GM12864 (cell line): ENCODE measurements around the gene FHOD3.

ENCODE experiments used
- DNase-seq: peaks from one replicate; pipeline ENCODE4 v3.0.0-alpha.2; 2011; ENCODE audit warnings: low read depth
- H3K4me3 ChIP-seq: 2 replicates; pipeline ENCODE4 v1.5.1; 2011; ENCODE audit warnings: mild to moderate bottlenecking, low read depth, low read length, control low read depth
- TF ChIP-seq, protein P1 (sequence below): IDR thresholded peaks from 2 replicates; pipeline ENCODE4 v1.5.1; 2011; ENCODE audit warnings: low read depth, mild to moderate bottlenecking, moderate library complexity, low read length, control low read depth, inconsistent platforms; ENCODE audit errors: missing control alignments

FHOD3 gene

DNA sequence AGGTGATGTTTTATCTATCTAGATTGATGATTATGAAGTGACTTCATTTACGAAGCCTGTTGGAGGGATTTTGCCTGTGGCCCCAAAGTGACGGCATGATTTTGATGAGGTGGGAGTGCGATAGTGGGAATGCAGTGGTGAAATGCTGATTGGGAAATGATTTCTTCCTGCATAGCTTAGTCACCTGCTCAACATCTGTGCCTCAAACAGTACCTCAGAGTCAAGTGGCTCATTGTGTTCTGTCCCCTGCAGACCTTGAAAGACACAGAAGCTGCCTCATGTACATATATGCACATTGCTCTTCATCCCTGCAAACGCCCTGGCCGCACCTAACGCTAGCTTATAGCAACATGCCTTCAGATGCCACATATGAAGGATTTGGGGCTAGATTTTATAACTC lies 330.1 kb downstream of the FHOD3 start:
- TF ChIP-seq, protein P1, sequence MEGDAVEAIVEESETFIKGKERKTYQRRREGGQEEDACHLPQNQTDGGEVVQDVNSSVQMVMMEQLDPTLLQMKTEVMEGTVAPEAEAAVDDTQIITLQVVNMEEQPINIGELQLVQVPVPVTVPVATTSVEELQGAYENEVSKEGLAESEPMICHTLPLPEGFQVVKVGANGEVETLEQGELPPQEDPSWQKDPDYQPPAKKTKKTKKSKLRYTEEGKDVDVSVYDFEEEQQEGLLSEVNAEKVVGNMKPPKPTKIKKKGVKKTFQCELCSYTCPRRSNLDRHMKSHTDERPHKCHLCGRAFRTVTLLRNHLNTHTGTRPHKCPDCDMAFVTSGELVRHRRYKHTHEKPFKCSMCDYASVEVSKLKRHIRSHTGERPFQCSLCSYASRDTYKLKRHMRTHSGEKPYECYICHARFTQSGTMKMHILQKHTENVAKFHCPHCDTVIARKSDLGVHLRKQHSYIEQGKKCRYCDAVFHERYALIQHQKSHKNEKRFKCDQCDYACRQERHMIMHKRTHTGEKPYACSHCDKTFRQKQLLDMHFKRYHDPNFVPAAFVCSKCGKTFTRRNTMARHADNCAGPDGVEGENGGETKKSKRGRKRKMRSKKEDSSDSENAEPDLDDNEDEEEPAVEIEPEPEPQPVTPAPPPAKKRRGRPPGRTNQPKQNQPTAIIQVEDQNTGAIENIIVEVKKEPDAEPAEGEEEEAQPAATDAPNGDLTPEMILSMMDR: no peak
- DNase-seq: no peak
- no peak overlapping the region for H3K4me3 ChIP-seq

- DNase-seq: no peak
- TF ChIP-seq, protein P1: no peak
- H3K4me3 ChIP-seq: no peak overlapping the region
These were observed 331.1 kb downstream of the FHOD3 start for GRCh38 chr18:36628435-36629137.

GRCh38 chr18:36629138-36629530 lies 331.6 kb downstream of the FHOD3 start:
- no peak overlapping the region for H3K4me3 ChIP-seq
- no peak for DNase-seq
- TF ChIP-seq, protein P1: no peak

- TF ChIP-seq, protein P1: no peak
- DNase-seq: no peak
These were observed 332.3 kb downstream of the FHOD3 start for GRCh38 chr18:36629836-36630235.

GRCh38 chr18:36630917-36631316 lies 333.4 kb downstream of the FHOD3 start:
- H3K4me3 ChIP-seq: no peak overlapping the region
- no peak for DNase-seq
- TF ChIP-seq, protein P1: no peak

More at GRCh38 chr18:36629836-36630235, 332.3 kb downstream of the FHOD3 start:
- H3K4me3 ChIP-seq: no peak overlapping the region

DNA sequence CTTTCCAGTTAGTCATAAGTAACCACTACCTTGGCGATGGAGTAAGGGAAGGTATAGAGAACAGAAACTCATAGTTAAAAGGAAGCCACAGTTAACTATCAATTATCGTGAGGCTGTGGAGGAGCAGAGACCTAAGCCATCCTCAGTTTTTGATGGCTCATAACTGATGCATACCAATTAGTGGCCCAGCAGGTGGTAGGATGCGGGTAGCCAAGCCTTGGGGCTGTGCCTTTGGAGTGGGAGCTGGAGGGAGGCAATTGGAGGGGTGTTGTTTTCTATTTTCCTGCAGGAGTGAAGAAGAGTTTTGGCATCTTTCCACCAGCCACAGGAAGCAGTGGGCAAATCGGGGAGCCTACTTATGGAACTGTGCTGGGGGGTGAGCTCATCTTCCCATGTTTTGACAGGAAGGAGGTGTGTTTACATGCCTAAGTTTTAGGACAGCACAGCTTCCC lies 336.5 kb downstream of the FHOD3 start:
- TF ChIP-seq, protein P1: no peak
- DNase-seq: no peak
- no peak overlapping the region for H3K4me3 ChIP-seq

DNA sequence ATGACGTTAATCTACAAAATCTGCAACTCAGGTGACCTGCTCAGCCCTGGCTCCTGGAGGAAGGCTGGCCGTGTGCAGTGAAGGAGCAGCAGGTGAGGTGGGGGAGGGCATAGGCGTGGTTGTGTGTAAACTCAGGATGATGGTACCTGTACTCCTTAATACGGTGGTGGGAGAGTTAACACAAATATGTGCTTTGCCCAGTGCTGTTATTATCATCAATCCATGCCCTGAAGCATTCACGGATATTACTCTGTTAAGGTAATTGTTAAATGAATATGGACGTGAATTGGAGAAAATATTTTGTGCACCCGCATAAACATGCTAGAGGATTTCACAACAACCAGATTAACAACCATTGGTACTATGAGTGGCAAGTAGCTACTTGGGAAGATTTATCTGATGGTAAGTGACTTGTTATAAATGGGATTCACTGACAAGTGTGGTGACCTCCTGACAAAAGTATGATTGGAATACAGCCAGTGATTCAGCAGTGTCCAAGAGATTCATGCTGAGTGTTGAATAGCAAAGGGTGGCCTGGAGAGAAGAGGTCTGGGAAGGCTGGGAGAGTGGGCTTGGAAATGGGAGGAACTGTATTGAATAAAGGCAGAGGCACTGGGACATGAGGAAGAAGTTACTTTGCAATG lies 337.2 kb downstream of the FHOD3 start:
- no peak overlapping the region for H3K4me3 ChIP-seq
- TF ChIP-seq, protein P1: no peak
- no peak for DNase-seq
